H9 (cell line): ENCODE data around the gene SCFD1. TPM values are rescaled to one million over a fixed set of nuclear protein-coding genes. Genes with fewer than 3 reads are reported as not detected.

Experiments
- DNase-seq: peaks from one replicate; pipeline ENCODE4 v3.0.0-alpha.2; 2017
- H2AFZ ChIP-seq: one replicate; pipeline ENCODE4 v1.6.1; 2013; ENCODE audit warnings: mild to moderate bottlenecking, low read length, control low read depth, moderate library complexity
- H2AK5ac ChIP-seq: 2 replicates; pipeline ENCODE4 v1.6.1; 2013; ENCODE audit warnings: low read length, control low read depth, mixed read lengths; ENCODE audit not compliant: insufficient read length
- H2BK120ac ChIP-seq: one replicate; pipeline ENCODE4 v1.6.1; 2013; ENCODE audit warnings: low read depth, mild to moderate bottlenecking, low read length, control low read depth, inconsistent platforms; ENCODE audit not compliant: poor library complexity, severe bottlenecking
- H2BK12ac ChIP-seq: 2 replicates; pipeline ENCODE4 v1.6.1; 2013; ENCODE audit warnings: low read length, control low read depth, mixed read lengths, low read depth; ENCODE audit not compliant: insufficient read length
- H2BK15ac ChIP-seq: 2 replicates; pipeline ENCODE4 v1.6.1; 2013; ENCODE audit warnings: low read depth, low read length, control low read depth
- H2BK20ac ChIP-seq: one replicate; pipeline ENCODE4 v1.6.1; 2013; ENCODE audit warnings: low read depth, mild to moderate bottlenecking, low read length, control low read depth, inconsistent platforms; ENCODE audit not compliant: poor library complexity, severe bottlenecking
- H2BK5ac ChIP-seq: 2 replicates; pipeline ENCODE4 v1.6.1; 2013; ENCODE audit warnings: low read length, control low read depth, mixed read lengths; ENCODE audit not compliant: insufficient read length
- H3K14ac ChIP-seq: 2 replicates; pipeline ENCODE4 v1.6.1; 2013; ENCODE audit warnings: low read length, control low read depth; ENCODE audit not compliant: insufficient read depth
- H3K18ac ChIP-seq: 2 replicates; pipeline ENCODE4 v1.6.1; 2013; ENCODE audit warnings: low read depth, mild to moderate bottlenecking, mixed read lengths, low read length, control low read depth; ENCODE audit not compliant: insufficient read length
- H3K23ac ChIP-seq: 2 replicates; pipeline ENCODE4 v1.6.1; 2013; ENCODE audit warnings: low read length, control low read depth, mixed read lengths, low read depth; ENCODE audit not compliant: insufficient read length
- H3K23me2 ChIP-seq: 2 replicates; pipeline ENCODE4 v1.6.1; 2013; ENCODE audit warnings: low read depth, mild to moderate bottlenecking, mixed read lengths, low read length, control low read depth; ENCODE audit not compliant: insufficient read length, poor library complexity, severe bottlenecking
- H3K27ac ChIP-seq: 2 replicates; pipeline ENCODE4 v1.5.1; 2013; ENCODE audit warnings: low read length, control low read depth, mixed read lengths, low read depth; ENCODE audit not compliant: insufficient read length
- H3K27me3 ChIP-seq: 2 replicates; pipeline ENCODE4 v1.6.1; 2013; ENCODE audit warnings: low read length, control low read depth, inconsistent platforms; ENCODE audit not compliant: insufficient read depth
- H3K4ac ChIP-seq: 2 replicates; pipeline ENCODE4 v1.6.1; 2013; ENCODE audit warnings: low read depth, mild to moderate bottlenecking, control low read depth, inconsistent platforms, low read length, moderate library complexity
- H3K4me1 ChIP-seq: 2 replicates; pipeline ENCODE4 v1.6.1; 2013; ENCODE audit warnings: low read length, control low read depth, inconsistent platforms; ENCODE audit not compliant: insufficient read depth
- H3K4me2 ChIP-seq: 2 replicates; pipeline ENCODE4 v1.6.1; 2013; ENCODE audit warnings: low read length, control low read depth, mixed read lengths; ENCODE audit not compliant: insufficient read length, insufficient read depth
- H3K56ac ChIP-seq: 2 replicates; pipeline ENCODE4 v1.6.1; 2013; ENCODE audit warnings: low read depth, mild to moderate bottlenecking, mixed read lengths, low read length, control low read depth; ENCODE audit not compliant: insufficient read length
- H3K79me1 ChIP-seq: 2 replicates; pipeline ENCODE4 v1.6.1; 2013; ENCODE audit warnings: low read depth, mild to moderate bottlenecking, moderate library complexity, low read length, control low read depth, inconsistent platforms; ENCODE audit not compliant: insufficient read depth, poor library complexity, severe bottlenecking
- H3K79me2 ChIP-seq: 2 replicates; pipeline ENCODE4 v1.6.1; 2013; ENCODE audit warnings: low read length, control low read depth, inconsistent platforms; ENCODE audit not compliant: insufficient read depth
- H3K9ac ChIP-seq: 2 replicates; pipeline ENCODE4 v1.6.1; 2013; ENCODE audit warnings: low read length, control low read depth, mixed read lengths; ENCODE audit not compliant: insufficient read length; ENCODE audit errors: extremely low read depth
- H3K9me3 ChIP-seq: one replicate; pipeline ENCODE4 v1.6.1; 2013; ENCODE audit warnings: low read depth, low read length, inconsistent platforms; ENCODE audit not compliant: control insufficient read depth
- H3T11ph ChIP-seq: one replicate; pipeline ENCODE4 v1.6.1; 2013; ENCODE audit warnings: mild to moderate bottlenecking, low read length, control low read depth, inconsistent platforms
- H4K20me1 ChIP-seq: one replicate; pipeline ENCODE4 v1.6.1; 2013; ENCODE audit not compliant: control insufficient read depth, insufficient read length, insufficient read depth
- H4K5ac ChIP-seq: 2 replicates; pipeline ENCODE4 v1.6.1; 2013; ENCODE audit warnings: low read depth, mild to moderate bottlenecking, mixed read lengths, low read length, control low read depth; ENCODE audit not compliant: insufficient read length
- H4K8ac ChIP-seq: replicated peaks from 2 replicates; pipeline ENCODE4 v1.6.1; 2013; ENCODE audit warnings: low read length, control low read depth, mixed read lengths, low read depth; ENCODE audit not compliant: insufficient read length
- H4K91ac ChIP-seq: 2 replicates; pipeline ENCODE4 v1.6.1; 2013; ENCODE audit warnings: low read depth, mild to moderate bottlenecking, moderate library complexity, mixed read lengths, low read length, control low read depth; ENCODE audit not compliant: insufficient read length
- H3K27ac Mint-ChIP-seq, 3 experiments: 2 replicates in 2 of 3; 3 replicates in 1 of 3; pipeline ENCODE4 v1.8.0; 2020 to 2021; ENCODE audit warnings: mixed read lengths in 3 of 3, mild to moderate bottlenecking in 1 of 3, moderate library complexity in 1 of 3
- H3K27me3 Mint-ChIP-seq: 2 replicates; pipeline ENCODE4 v1.8.0; 2021; ENCODE audit warnings: low read depth, mild to moderate bottlenecking, moderate library complexity, mixed read lengths
- H3K36me3 Mint-ChIP-seq, 3 experiments: 2 replicates in 2 of 3; 3 replicates in 1 of 3; pipeline ENCODE4 v1.8.0; 2020 to 2021; ENCODE audit warnings: low read depth in 3 of 3, mixed read lengths in 3 of 3; ENCODE audit not compliant: insufficient read depth in 1 of 3
- H3K4me1 Mint-ChIP-seq, 2 experiments: 2 replicates each; pipeline ENCODE4 v1.8.0; 2020; ENCODE audit warnings: mixed read lengths in 2 of 2
- H3K4me3 Mint-ChIP-seq, 2 experiments: 2 replicates in 1 of 2; 3 replicates in 1 of 2; pipeline ENCODE4 v1.8.0; 2020 to 2021; ENCODE audit warnings: mild to moderate bottlenecking in 2 of 2, mixed read lengths in 2 of 2, moderate library complexity in 1 of 2
- H3K9me3 Mint-ChIP-seq, 2 experiments: 2 replicates in 1 of 2; 3 replicates in 1 of 2; pipeline ENCODE4 v1.8.0; 2020; ENCODE audit warnings: mild to moderate bottlenecking in 2 of 2, mixed read lengths in 2 of 2, moderate library complexity in 1 of 2
- WGBS: extraction: QIAGEN DNeasy Blood & Tissue Kit; methylation state at CpG from one replicate; pipeline ENCODE4 v1.1.7; 2013; ENCODE audit warnings: missing lambda C conversion rate, low lambda C conversion rate, mixed read lengths; ENCODE audit not compliant: insufficient read length; ENCODE audit errors: extremely low coverage; 5-methylcytosine and 5-hydroxymethylcytosine counted together
- total RNA-seq: library from RNA; stranded (reverse); gene quantifications from 2 replicates; pipeline ENCODE4 v1.2.1, GENCODE V29; 2021
- TF ChIP-seq, protein P1 (sequence below): fragments of 200-600 bp; sonication (generic); conservative IDR thresholded peaks from 3 replicates; pipeline ENCODE4 v1.8.0; 2021; ENCODE audit warnings: antibody characterized with exemption, mild to moderate bottlenecking

Gene SCFD1
- total RNA-seq, 1 experiment from 2014 or later: 85.2 TPM

DNA sequence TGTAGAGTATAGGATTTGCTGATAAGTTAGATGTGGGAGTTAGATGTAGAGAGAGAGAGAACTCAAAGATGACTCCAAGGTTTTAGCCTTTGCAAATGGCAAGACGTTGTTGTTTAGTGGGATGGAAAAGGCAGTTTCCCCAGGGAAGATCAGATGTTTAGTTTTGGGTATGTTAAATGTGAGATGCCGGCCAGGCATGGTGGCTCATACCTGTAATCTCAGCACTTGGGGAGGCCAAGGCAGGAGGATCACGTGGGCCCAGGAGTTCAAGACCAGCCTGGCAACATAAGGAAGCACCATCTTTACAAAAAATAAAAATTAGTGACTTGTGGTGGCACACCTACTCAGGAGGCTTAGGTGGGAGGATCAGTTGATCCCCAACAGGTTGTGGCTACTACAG, 33.5 kb downstream of the SCFD1 start:
- no peak overlapping the region for H3K56ac ChIP-seq
- no peak overlapping the region for H2BK120ac ChIP-seq
- H3K79me1 ChIP-seq: no peaks in the 10 kb centered on the region
- Mint-ChIP-seq H3K27ac (no peak overlapping the region), H3K4me3 (no peak overlapping the region), H3K4me1 (no peaks in the 10 kb centered on the region), H3K27me3 (no peaks in the 10 kb centered on the region), H3K36me3 (peaks cover 7 to 31% (median 30%) of the 10 kb centered on the region in 3 experiments; a peak in 6 of 7 replicates), H3K9me3 (no peaks in the 10 kb centered on the region)
- no peak overlapping the region for H3K18ac ChIP-seq
- no peak overlapping the region for H3K9ac ChIP-seq
- H3K27me3 ChIP-seq: no peaks in the 10 kb centered on the region
- no peaks in the 10 kb centered on the region for H3K79me2 ChIP-seq
- H3K4ac ChIP-seq: no peak overlapping the region
- H3K4me2 ChIP-seq: no peak overlapping the region
- DNase-seq: no peak
- no peaks in the 10 kb centered on the region for H3K4me1 ChIP-seq
- H2AK5ac ChIP-seq: no peak overlapping the region
- TF ChIP-seq, protein P1, sequence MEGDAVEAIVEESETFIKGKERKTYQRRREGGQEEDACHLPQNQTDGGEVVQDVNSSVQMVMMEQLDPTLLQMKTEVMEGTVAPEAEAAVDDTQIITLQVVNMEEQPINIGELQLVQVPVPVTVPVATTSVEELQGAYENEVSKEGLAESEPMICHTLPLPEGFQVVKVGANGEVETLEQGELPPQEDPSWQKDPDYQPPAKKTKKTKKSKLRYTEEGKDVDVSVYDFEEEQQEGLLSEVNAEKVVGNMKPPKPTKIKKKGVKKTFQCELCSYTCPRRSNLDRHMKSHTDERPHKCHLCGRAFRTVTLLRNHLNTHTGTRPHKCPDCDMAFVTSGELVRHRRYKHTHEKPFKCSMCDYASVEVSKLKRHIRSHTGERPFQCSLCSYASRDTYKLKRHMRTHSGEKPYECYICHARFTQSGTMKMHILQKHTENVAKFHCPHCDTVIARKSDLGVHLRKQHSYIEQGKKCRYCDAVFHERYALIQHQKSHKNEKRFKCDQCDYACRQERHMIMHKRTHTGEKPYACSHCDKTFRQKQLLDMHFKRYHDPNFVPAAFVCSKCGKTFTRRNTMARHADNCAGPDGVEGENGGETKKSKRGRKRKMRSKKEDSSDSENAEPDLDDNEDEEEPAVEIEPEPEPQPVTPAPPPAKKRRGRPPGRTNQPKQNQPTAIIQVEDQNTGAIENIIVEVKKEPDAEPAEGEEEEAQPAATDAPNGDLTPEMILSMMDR: no peak
- no peak overlapping the region for H2BK5ac ChIP-seq
- no peak overlapping the region for H2AFZ ChIP-seq
- no peak overlapping the region for H4K8ac ChIP-seq
- H4K5ac ChIP-seq: no peak overlapping the region
- H3K23ac ChIP-seq: no peak overlapping the region
- H2BK12ac ChIP-seq: no peak overlapping the region
- H3T11ph ChIP-seq: no peak overlapping the region
- no CpG with 5 or more reads among the region's 3 CpGs for WGBS
- no peak overlapping the region for H3K14ac ChIP-seq
- H4K91ac ChIP-seq: no peak overlapping the region
- H2BK20ac ChIP-seq: no peak overlapping the region
- no peaks in the 10 kb centered on the region for H4K20me1 ChIP-seq
- no peak overlapping the region for H2BK15ac ChIP-seq
- H3K27ac ChIP-seq: no peak overlapping the region
- H3K23me2 ChIP-seq: no peaks in the 10 kb centered on the region
- H3K9me3 ChIP-seq: no peaks in the 10 kb centered on the region
